EH (cell line): ENCODE results near the gene MYO1D.
A peak's percentile ranks its signal among the peaks of the same experiment; 100 is the strongest.
"Not testable (repeated sequence)": the region's sequence is repeated elsewhere in the genome, so short reads cannot be mapped to it uniquely, and the experiment has no call there.

ENCODE experiments used
- DNase-seq: peaks from one replicate; pipeline ENCODE4 v3.0.0-alpha.2; 2015; ENCODE audit warnings: low read depth

Gene MYO1D

GRCh38 chr17:32855620-32856019 is 21.3 kb downstream of the MYO1D start:
- DNase-seq, result no peak

- no peak for DNase-seq
Observed at GRCh38 chr17:32854832-32855389, 22.0 kb downstream of the MYO1D start.

GRCh38 chr17:32854207-32854606 is 22.7 kb downstream of the MYO1D start:
- DNase-seq, result peak; percentile 10

- no peak for DNase-seq
Observed at GRCh38 chr17:32852811-32853210, 24.1 kb downstream of the MYO1D start.

- peak; percentile 7 for DNase-seq
Observed at GRCh38 chr17:32849879-32850278, 27.0 kb downstream of the MYO1D start.

GRCh38 chr17:32847977-32848376 is 28.9 kb downstream of the MYO1D start:
- no peak for DNase-seq

GRCh38 chr17:32846143-32846542 is 30.8 kb downstream of the MYO1D start:
- DNase-seq, result no peak

- no peak for DNase-seq
Observed at GRCh38 chr17:32840241-32840640, 36.7 kb downstream of the MYO1D start.

GRCh38 chr17:32836527-32836926 is 40.4 kb downstream of the MYO1D start:
- no peak for DNase-seq

- no peak for DNase-seq
Observed at GRCh38 chr17:32835291-32835761, 41.6 kb downstream of the MYO1D start.

- no peak for DNase-seq
Observed at GRCh38 chr17:32834104-32834503, 42.8 kb downstream of the MYO1D start.

- no peak for DNase-seq
Observed at GRCh38 chr17:32833526-32833925, 43.4 kb downstream of the MYO1D start.

GRCh38 chr17:32833076-32833475 is 43.8 kb downstream of the MYO1D start:
- DNase-seq, result no peak

GRCh38 chr17:32831627-32832243 is 45.2 kb downstream of the MYO1D start:
- DNase-seq, result no peak

GRCh38 chr17:32831223-32831622 is 45.7 kb downstream of the MYO1D start:
- DNase-seq, result no peak

- DNase-seq, result peak; percentile 40
Observed at GRCh38 chr17:32828822-32829221, 48.1 kb downstream of the MYO1D start.

- DNase-seq, result no peak
Observed at GRCh38 chr17:32827227-32827626, 49.7 kb downstream of the MYO1D start.

- DNase-seq, result no peak
Observed at GRCh38 chr17:32826076-32826475, 50.8 kb downstream of the MYO1D start.

GRCh38 chr17:32824334-32824733 is 52.6 kb downstream of the MYO1D start:
- no peak for DNase-seq

- no peak for DNase-seq
Observed at GRCh38 chr17:32822996-32823395, 53.9 kb downstream of the MYO1D start.

GRCh38 chr17:32821987-32822934 is 54.7 kb downstream of the MYO1D start:
- not testable (repeated sequence) for DNase-seq

- DNase-seq, result no peak
Observed at GRCh38 chr17:32820440-32820839, 56.5 kb downstream of the MYO1D start.

- no peak for DNase-seq
Observed at GRCh38 chr17:32819787-32820186, 57.1 kb downstream of the MYO1D start.
